ENCODE data around the gene PLGRKT.
"Not testable (repeated sequence)": the region's sequence is repeated elsewhere in the genome, so short reads cannot be mapped to it uniquely, and the experiment has no call there.

PLGRKT gene

GRCh38 chr9:5419987-5420386 lies 17.7 kb downstream of the PLGRKT start:
- no peaks in the 10 kb centered on the region for H3K9me3 ChIP-seq (ENCODE audit: control insufficient read depth, low read length)
- H2AFZ ChIP-seq = no peak overlapping the region
- H3K4me1 ChIP-seq = no peaks in the 10 kb centered on the region
- no peak for TF ChIP-seq CTCF (IDR thresholded peaks at IDR 0.05)
- H3K4me2 ChIP-seq (ENCODE audit: low read length) = no peak overlapping the region
- H3K9ac ChIP-seq = no peak overlapping the region
- H3K4me3 ChIP-seq (ENCODE audit: low read depth, low read length) = no peak overlapping the region
- no peak overlapping the region for H3K27ac ChIP-seq
- no peaks in the 10 kb centered on the region for H3K36me3 ChIP-seq (ENCODE audit: control insufficient read depth, insufficient read depth, low read length)
- no peaks in the 10 kb centered on the region for H3K79me2 ChIP-seq
- no peaks in the 10 kb centered on the region for H3K27me3 ChIP-seq (ENCODE audit: control insufficient read depth, insufficient read depth, low read length)

- H3K9ac ChIP-seq = no peak overlapping the region
- H3K9me3 ChIP-seq (ENCODE audit: control insufficient read depth, low read length) = no peaks in the 10 kb centered on the region
- no peaks in the 10 kb centered on the region for H3K27me3 ChIP-seq (ENCODE audit: control insufficient read depth, insufficient read depth, low read length)
- no peak overlapping the region for H3K27ac ChIP-seq
- no peak overlapping the region for H3K4me3 ChIP-seq (ENCODE audit: low read depth, low read length)
- no peaks in the 10 kb centered on the region for H3K36me3 ChIP-seq (ENCODE audit: control insufficient read depth, insufficient read depth, low read length)
- no peak overlapping the region for H2AFZ ChIP-seq
- TF ChIP-seq CTCF (IDR thresholded peaks at IDR 0.05) = no peak
- no peaks in the 10 kb centered on the region for H3K4me1 ChIP-seq
- H3K79me2 ChIP-seq = no peaks in the 10 kb centered on the region
- H3K4me2 ChIP-seq (ENCODE audit: low read length) = no peak overlapping the region
These were observed 19.2 kb downstream of the PLGRKT start for GRCh38 chr9:5418481-5418880.

DNA sequence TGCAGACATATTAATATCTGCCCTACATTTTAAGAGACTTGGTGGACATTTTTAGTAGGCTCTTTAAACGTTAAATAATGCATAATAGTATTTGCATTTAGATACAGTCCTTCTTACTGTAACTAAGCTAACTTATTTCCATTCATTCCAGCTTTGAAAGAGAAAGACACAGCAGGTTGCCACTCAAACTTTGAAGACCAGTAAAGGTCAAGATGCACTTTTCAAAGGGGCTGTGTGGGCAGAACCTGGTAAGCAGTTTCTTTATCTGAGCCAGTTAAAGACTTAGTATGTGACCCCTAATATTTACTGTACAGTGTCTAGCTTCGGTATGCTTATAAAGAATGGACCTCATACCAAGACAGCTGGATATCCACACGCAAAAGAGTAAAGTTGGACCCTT lies 20.8 kb downstream of the PLGRKT start:
- Histone ChIP-seq H2AFZ (no peak overlapping the region), H3K9ac (no peak overlapping the region), H3K4me1 (no peaks in the 10 kb centered on the region), H3K27me3 (ENCODE audit: control insufficient read depth, insufficient read depth, low read length) (no peaks in the 10 kb centered on the region), H3K4me3 (ENCODE audit: low read depth, low read length) (no peak overlapping the region), H3K27ac (no peak overlapping the region), H3K4me2 (ENCODE audit: low read length) (no peak overlapping the region), H3K79me2 (no peaks in the 10 kb centered on the region), H3K36me3 (ENCODE audit: control insufficient read depth, insufficient read depth, low read length) (no peaks in the 10 kb centered on the region), H3K9me3 (ENCODE audit: control insufficient read depth, low read length) (no peaks in the 10 kb centered on the region)
- TF ChIP-seq CTCF (IDR thresholded peaks at IDR 0.05) = no peak

DNA sequence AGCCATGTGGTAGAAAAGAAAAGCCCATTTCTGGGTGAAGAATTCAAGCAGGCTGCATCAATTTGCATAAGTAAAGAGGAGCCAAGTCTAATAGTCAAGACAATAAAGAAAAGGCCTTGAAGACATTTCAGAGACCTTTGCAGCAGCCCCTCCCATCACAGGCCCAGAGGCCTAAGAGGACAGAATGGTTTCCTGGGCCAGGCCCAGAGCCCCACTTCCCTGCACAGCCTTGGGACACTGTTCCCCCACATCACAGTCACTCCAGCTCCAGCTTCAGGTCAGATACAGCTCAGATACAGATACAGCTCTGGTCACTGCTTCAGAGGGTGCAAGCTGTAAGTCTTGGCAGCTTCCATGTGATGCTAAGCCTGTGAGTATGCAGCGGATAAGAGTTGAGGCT lies 29.1 kb downstream of the PLGRKT start:
- H3K27me3 ChIP-seq (ENCODE audit: control insufficient read depth, insufficient read depth, low read length) = no peaks in the 10 kb centered on the region
- H3K4me1 ChIP-seq = no peaks in the 10 kb centered on the region
- H3K79me2 ChIP-seq = no peaks in the 10 kb centered on the region
- H3K36me3 ChIP-seq (ENCODE audit: control insufficient read depth, insufficient read depth, low read length) = no peaks in the 10 kb centered on the region
- H2AFZ ChIP-seq = no peak overlapping the region
- no peaks in the 10 kb centered on the region for H3K9me3 ChIP-seq (ENCODE audit: control insufficient read depth, low read length)
- no peak for TF ChIP-seq CTCF (IDR thresholded peaks at IDR 0.05)
- no peak overlapping the region for H3K9ac ChIP-seq
- H3K27ac ChIP-seq = no peak overlapping the region
- no peak overlapping the region for H3K4me3 ChIP-seq (ENCODE audit: low read depth, low read length)
- no peak overlapping the region for H3K4me2 ChIP-seq (ENCODE audit: low read length)

- TF ChIP-seq CTCF (IDR thresholded peaks at IDR 0.05) = no peak
- Histone ChIP-seq H3K27me3 (ENCODE audit: control insufficient read depth, insufficient read depth, low read length) (no peaks in the 10 kb centered on the region), H3K4me3 (ENCODE audit: low read depth, low read length) (no peak overlapping the region)
These were observed 35.5 kb downstream of the PLGRKT start for GRCh38 chr9:5402217-5402616.

GRCh38 chr9:5397547-5397946 lies 40.2 kb downstream of the PLGRKT start:
- H3K9me3 ChIP-seq (ENCODE audit: control insufficient read depth, low read length); H3K9ac ChIP-seq; H3K79me2 ChIP-seq; H3K4me2 ChIP-seq (ENCODE audit: low read length); H2AFZ ChIP-seq; H3K4me1 ChIP-seq; H3K27ac ChIP-seq; H3K27me3 ChIP-seq (ENCODE audit: control insufficient read depth, insufficient read depth, low read length); H3K4me3 ChIP-seq (ENCODE audit: low read depth, low read length); H3K36me3 ChIP-seq (ENCODE audit: control insufficient read depth, insufficient read depth, low read length): not testable (repeated sequence)

More at GRCh38 chr9:5402217-5402616, 35.5 kb downstream of the PLGRKT start:
- Histone ChIP-seq H3K36me3 (ENCODE audit: control insufficient read depth, insufficient read depth, low read length) (no peaks in the 10 kb centered on the region), H3K9ac (no peak overlapping the region), H3K9me3 (ENCODE audit: control insufficient read depth, low read length) (no peaks in the 10 kb centered on the region), H3K4me1 (no peaks in the 10 kb centered on the region), H2AFZ (no peak overlapping the region), H3K27ac (no peak overlapping the region), H3K4me2 (ENCODE audit: low read length) (no peak overlapping the region), H3K79me2 (no peaks in the 10 kb centered on the region)

Data from parathyroid adenoma (tissue), 2 donors.